Right cardiac atrium (tissue), 5 donors: ENCODE data around the gene TMEM63A. TPM values are rescaled to one million over a fixed set of nuclear protein-coding genes. Genes with fewer than 3 reads are reported as not detected.

ENCODE experiments used
- ATAC-seq, 2 donors: fragments of 200-7000 bp; cut with Tn5 transposase; one replicate each; pipeline versions ENCODE4 v1.8.0 to v1.9.1; 2020; ENCODE audit warnings: moderate library complexity in 2 of 2, mild to moderate bottlenecking in 1 of 2
- DNase-seq, 3 donors: peaks; one replicate each; pipeline ENCODE4 v3.0.0-alpha.2; 2020
- H3K27ac ChIP-seq: one replicate; pipeline ENCODE4 v1.5.1; 2013; ENCODE audit warnings: mild to moderate bottlenecking, low read length, control low read depth, moderate library complexity
- H3K27me3 ChIP-seq: one replicate; pipeline ENCODE4 v1.6.1; 2013; ENCODE audit not compliant: control insufficient read depth, insufficient read depth
- H3K4me1 ChIP-seq: one replicate; pipeline ENCODE4 v1.6.1; 2013; ENCODE audit warnings: low read length; ENCODE audit not compliant: control insufficient read depth, insufficient read depth
- H3K4me3 ChIP-seq: one replicate; pipeline ENCODE4 v1.5.1; 2013; ENCODE audit warnings: low read length, control low read depth
- H3K9me3 ChIP-seq: one replicate; pipeline ENCODE4 v1.6.1; 2013; ENCODE audit warnings: low read length; ENCODE audit not compliant: control insufficient read depth
- WGBS: extraction: QIAGEN DNeasy Blood & Tissue Kit; methylation state at CpG from one replicate; pipeline ENCODE4 v1.1.7; 2013; 5-methylcytosine and 5-hydroxymethylcytosine counted together
- intact Hi-C, 4 donors: fragments of 100-400 bp; cut with DNase I; formaldehyde crosslinking; loops; one replicate each; pipeline versions ENCODE4 v1.11.0 to v1.14.0; 2022 to 2023
- polyA plus RNA-seq: library from polyadenylated mRNA; stranded (reverse); fragments of 200-250 nt; gene quantifications from one replicate; pipeline ENCODE4 v1.2.3, GENCODE V29; 2013
- total RNA-seq, 4 donors: library from RNA; stranded (reverse); fragmentation: NEBNext Ultra II Directional; extraction: Animal tissue kit (Norgen Biotek cat#: 25700); gene quantifications; one replicate each; pipeline ENCODE4 v1.2.1, GENCODE V29; 2021
- donor health status: healthy with polysubstance abuse.
- donor health status: DM: no; HTN: yes; CAD: no.
- donor health status: DM: no; HTN: no; CAD: no.
- donor health status: DM: no; HTN: yes; CAD: no; lungs with severe emphysema.
- donor health status: DM: yes; HTN: yes; CAD: no.

Gene TMEM63A
- total and polyA plus RNA-seq, 5 donors, result 29.3 to 44.4 (median 33.9) TPM

DNA sequence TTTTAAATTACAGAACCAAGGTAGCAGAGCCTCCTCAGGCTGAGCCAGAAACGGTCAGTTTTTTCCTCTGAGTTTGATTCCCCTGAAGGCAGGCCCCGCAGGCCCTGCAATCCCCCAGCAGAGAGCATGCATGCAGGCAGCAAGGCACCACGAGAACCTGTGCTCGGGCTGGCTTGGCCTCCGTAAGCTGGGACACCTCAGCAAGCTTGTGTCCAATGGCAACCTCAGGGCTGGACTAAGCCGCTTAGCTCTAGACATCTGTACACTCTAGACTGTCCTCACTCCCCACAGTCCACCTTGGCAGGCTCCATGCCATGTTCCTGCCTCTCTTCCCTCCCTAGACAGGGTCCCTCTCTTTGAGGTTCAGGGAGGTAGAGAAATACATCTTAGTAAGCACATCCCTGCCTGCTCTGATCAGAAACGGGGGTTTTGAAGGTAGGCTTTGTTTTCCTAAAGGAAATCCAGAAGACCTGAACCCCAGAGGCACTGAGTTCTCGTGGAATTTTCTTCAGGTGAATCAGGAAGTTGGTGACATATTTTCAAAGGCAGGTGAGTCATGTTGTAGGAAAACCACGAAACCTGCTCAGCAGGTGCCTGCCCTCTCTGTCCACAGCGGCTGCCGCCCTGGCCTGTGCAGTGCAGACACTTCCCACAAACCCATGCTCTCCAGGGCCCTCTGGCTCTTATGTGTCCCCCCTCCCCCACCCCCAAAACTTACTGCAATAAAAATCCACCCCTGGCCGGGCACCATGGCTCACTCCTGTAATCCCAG lies 7.0 kb downstream of the TMEM63A start:
- H3K27ac ChIP-seq, result no peak overlapping the region
- no peak overlapping the region for H3K4me3 ChIP-seq
- H3K27me3 ChIP-seq, result no peaks in the 10 kb centered on the region
- H3K9me3 ChIP-seq, result no peaks in the 10 kb centered on the region
- intact Hi-C loops, result no loop called here
- peaks cover 21% of the 10 kb centered on the region for H3K4me1 ChIP-seq
- DNase-seq (no peak), ATAC-seq (no peak)
- WGBS, result 93% methylated on average over 12 of the region's 12 CpGs

DNA sequence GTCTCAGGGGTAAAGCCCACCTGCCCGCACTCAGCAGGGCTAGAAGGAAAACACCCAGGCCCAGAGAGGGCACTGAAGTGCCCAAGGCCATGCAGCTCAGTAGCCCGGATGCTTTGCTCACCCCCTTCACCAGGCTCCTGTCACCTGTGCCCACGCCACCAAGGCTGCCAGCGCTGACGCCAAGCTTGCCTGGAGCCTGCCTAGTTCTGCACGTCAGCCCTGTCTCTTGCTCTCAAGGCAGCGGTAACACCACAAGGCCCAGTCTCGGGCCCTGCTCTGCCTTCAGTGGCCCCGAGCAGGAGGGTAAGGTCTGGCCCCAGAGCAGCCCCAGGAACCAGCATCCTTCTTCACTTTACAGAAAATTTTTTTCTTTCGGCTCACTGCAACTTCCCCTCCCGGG lies 7.7 kb downstream of the TMEM63A start:
- WGBS, result 96% methylated on average over 11 of the region's 11 CpGs
- ATAC-seq (no peak), DNase-seq (no peak)
- intact Hi-C loops, result no loop called here
- Histone ChIP-seq H3K9me3 (no peaks in the 10 kb centered on the region), H3K4me3 (no peak overlapping the region), H3K27me3 (no peaks in the 10 kb centered on the region), H3K4me1 (peaks cover 16% of the 10 kb centered on the region), H3K27ac (no peak overlapping the region)

DNA sequence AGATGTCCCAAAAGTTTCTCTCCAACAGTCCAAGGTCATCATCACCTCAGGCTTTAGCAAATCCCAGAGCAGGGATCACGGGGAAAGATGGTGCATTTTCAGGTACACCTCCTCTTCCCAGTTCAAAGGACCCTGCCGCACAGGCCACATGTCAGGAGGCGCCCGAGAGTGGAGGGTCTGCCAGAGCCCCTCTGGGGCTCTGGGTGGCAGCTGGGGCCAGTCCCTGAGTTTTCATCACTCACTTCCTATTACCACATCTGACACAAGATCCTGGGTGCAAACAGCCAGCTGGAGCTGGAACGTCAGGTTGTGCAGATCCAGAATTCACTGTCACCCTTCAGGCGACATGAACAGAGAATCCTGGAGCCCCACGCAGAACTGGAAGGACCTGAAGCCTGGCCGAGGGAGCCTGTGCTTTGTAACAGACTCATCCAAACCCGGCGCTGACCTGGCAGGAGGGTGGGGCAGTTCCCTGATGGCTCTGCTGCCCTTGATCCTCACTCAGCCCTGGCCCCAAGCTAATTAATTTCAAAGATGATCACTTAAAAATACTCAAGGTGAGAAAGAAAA lies 8.8 kb downstream of the TMEM63A start:
- 89% methylated on average over 10 of the region's 10 CpGs for WGBS

DNA sequence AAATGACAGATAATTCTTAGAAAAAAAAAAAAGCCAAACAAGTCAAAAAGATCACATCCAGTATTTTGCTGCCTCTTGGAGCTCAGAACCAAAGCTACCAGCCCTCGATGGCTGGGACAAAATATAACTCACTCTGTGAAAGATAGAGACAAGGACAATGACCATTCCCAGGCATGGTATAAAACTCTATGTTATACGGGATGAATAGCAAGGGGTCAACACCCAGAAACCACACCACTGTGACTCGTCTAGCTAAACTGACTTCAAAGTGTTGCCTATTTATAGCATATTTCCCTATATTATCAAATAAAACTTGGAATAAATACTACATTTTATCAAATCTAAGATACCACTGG lies 10.1 kb downstream of the TMEM63A start:
- H3K4me1 ChIP-seq, result no peaks in the 10 kb centered on the region
- 69% methylated on average over 3 of the region's 3 CpGs for WGBS
- no peak overlapping the region for H3K27ac ChIP-seq
- intact Hi-C loops, result no loop called here
- no peak for ATAC-seq
- no peaks in the 10 kb centered on the region for H3K27me3 ChIP-seq
- H3K9me3 ChIP-seq, result no peaks in the 10 kb centered on the region
- no peak overlapping the region for H3K4me3 ChIP-seq
- DNase-seq, result no peak

More for the DNA sequence above, 8.8 kb downstream of the TMEM63A start:
- Histone ChIP-seq H3K9me3 (no peaks in the 10 kb centered on the region), H3K4me3 (no peak overlapping the region), H3K27ac (no peak overlapping the region), H3K4me1 (peaks cover 7% of the 10 kb centered on the region), H3K27me3 (no peaks in the 10 kb centered on the region)
- DNase-seq (no peak), ATAC-seq (no peak)
- intact Hi-C loops, result no loop called here

DNA sequence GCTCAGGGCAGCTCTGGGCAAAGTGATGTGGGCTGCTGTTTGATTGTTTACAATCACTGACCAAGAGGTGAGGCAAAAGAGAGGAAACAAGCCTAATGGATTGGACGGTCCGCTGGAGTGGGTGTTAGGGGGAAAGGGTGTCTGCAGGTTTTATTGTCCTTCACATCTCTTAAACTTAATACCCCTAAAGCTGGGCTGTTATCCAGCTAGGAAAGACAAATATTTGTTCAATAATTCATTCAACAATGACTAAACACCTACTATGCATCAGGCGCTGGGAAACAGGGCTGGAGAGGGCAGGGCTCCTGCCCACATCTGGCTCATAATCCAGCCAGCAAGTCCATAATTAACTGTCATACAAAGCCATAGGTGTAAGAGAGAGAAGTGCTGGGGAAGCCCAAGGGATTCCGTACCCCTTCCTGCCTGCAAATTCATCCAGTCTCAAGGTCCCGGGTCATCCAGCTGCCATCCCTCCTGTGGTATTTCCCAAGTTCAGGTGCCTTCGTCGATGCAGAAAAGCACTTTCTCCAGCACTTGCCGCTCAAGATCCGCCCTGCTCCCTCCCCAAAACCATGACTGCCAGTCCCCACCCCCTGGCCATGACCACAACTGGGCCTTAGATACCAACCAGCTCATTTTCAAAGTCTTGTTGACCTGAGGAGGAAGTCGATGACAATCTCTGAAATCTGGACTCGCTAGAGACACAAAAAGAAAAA lies 10.7 kb downstream of the TMEM63A start:
- Histone ChIP-seq H3K27ac (no peak overlapping the region), H3K4me3 (no peak overlapping the region), H3K4me1 (no peaks in the 10 kb centered on the region), H3K27me3 (no peaks in the 10 kb centered on the region), H3K9me3 (no peaks in the 10 kb centered on the region)
- intact Hi-C loops, result no loop called here
- WGBS, result 79% methylated on average over 11 of the region's 11 CpGs
- DNase-seq (no peak), ATAC-seq (no peak)

DNA sequence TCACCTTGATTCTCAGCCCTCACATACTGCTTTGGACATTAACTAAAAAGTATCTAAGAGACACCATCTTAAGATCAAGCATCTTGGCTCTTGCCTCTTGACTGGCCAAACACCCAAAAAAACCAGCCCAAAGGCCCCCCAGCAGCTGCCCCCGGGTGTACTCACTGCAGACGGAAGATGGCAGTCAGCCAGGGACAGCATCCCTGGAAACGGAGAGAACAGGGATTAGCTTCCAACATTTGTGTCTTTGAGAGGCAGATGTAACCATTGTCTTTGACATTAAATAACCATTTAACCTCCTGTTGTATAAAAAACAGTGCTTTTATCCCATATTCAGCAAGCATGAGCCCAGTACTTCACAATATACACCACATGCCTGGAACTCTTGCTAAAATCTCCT lies 11.3 kb downstream of the TMEM63A start:
- intact Hi-C loops, result no loop called here
- no peak for DNase-seq
- H3K4me3 ChIP-seq, result no peak overlapping the region
- no peak overlapping the region for H3K27ac ChIP-seq
- WGBS, result 49% methylated on average over 3 of the region's 3 CpGs
- no peak for ATAC-seq
- no peaks in the 10 kb centered on the region for H3K4me1 ChIP-seq
- H3K9me3 ChIP-seq, result no peaks in the 10 kb centered on the region
- no peaks in the 10 kb centered on the region for H3K27me3 ChIP-seq

DNA sequence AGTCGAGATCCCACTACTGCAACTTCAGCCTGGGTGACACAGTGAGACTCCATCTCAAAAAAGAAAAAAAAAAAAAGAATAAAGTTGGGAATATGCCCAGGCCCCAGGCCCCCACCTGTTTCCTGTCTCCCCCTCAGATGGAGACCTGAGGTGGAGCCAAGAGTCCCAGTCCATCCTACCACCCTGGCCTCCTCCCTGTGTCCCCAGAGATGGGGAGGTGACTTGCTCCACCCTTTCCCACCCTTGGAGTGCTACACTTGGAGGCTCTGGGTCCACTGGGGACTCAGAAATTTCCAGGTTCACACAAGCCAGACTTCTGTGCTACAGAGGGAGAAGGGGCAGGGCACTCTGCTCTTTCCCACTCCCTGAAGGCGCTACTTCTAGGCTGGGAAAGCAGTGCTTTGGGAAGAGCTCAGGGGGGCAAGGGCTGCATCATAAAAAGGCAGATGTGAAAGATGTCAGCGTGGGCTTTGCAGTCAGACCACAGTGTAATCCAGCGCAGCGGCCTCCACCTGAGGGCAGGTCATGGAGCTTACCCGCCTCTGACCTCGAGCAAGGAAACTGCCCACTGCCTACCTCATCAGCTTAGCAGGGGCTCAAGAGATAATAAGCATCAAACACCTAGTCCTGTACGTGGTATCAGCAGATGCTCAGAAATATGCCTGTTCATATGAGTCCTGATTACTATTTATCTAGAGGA lies 13.4 kb downstream of the TMEM63A start:
- Histone ChIP-seq H3K27ac (no peak overlapping the region), H3K4me3 (no peak overlapping the region), H3K4me1 (no peaks in the 10 kb centered on the region), H3K9me3 (no peaks in the 10 kb centered on the region), H3K27me3 (no peaks in the 10 kb centered on the region)
- 90% methylated on average over 8 of the region's 8 CpGs for WGBS
- ATAC-seq, result peak in 1 of 2 donors; percentile 72
- DNase-seq, result no peak
- intact Hi-C loops, result no loop called here

DNA sequence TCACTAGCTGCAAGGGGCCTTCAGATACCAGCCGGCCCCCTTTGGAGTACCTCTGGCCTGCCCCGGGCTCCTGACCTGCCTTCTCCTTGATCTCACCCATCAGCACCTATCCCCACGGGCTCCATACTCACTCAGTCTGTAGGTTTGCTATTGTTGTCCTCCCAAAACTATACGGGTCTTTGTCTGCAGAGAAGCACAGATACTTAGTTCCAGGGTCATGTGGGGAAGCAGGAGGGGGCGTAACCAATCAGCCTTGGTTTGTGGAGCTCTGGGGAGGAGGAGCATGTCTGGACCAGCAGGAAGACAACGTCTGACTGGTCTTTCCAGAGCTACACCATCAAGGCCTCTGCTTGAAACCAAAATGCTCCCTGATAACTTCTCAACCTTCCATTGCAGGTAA lies 15.2 kb downstream of the TMEM63A start:
- Histone ChIP-seq H3K9me3 (no peaks in the 10 kb centered on the region), H3K27me3 (no peaks in the 10 kb centered on the region), H3K4me3 (no peak overlapping the region), H3K27ac (no peak overlapping the region), H3K4me1 (no peaks in the 10 kb centered on the region)
- intact Hi-C loops, result no loop called here
- WGBS, result 73% methylated on average over 6 of the region's 6 CpGs
- no peak for DNase-seq
- ATAC-seq, result no peak

DNA sequence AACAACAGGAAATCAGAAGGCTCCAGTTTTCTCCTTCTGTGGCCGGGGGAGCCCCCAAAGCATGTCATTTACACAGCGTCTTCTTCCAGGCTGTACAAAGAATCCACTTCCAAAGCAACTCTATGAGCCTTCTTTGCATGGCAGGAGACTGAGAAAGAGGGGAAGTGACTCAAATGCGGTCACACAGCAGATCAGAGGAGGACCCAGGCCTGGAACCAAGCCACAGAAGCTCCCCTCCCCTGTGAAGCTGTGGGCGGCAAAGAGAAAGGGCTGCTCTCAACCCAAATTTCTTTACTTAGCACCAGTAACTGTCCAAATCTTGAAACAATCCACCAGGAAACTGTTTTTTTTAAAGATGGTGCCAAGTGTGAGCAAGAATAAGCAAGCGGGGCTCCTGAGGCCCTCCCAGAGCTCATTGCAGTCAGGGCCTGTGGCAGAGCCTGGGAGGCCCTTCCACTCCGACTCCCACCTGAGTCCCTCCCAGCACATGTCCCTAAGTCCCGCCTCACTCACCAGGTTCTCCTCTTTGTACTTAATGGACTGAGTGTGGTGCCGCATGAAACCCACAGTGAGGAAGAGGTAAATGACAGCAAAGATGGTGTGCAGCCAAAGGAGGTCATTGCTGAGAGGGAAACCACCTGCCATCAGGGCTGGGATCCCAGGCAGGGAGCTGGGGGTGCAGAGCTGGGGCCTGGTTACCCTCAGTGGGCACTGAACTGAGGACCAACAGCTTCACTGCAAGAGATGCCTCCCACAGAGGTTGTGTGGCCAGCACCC lies 15.9 kb downstream of the TMEM63A start:
- intact Hi-C loops, result no loop called here
- no peak overlapping the region for H3K27ac ChIP-seq
- WGBS, result 73% methylated on average over 8 of the region's 8 CpGs
- H3K4me1 ChIP-seq, result no peaks in the 10 kb centered on the region
- no peak overlapping the region for H3K4me3 ChIP-seq
- H3K27me3 ChIP-seq, result no peaks in the 10 kb centered on the region
- no peaks in the 10 kb centered on the region for H3K9me3 ChIP-seq
- DNase-seq (peak in 1 of 3 donors; percentile 24), ATAC-seq (peak in 1 of 2 donors; percentile 27)

DNA sequence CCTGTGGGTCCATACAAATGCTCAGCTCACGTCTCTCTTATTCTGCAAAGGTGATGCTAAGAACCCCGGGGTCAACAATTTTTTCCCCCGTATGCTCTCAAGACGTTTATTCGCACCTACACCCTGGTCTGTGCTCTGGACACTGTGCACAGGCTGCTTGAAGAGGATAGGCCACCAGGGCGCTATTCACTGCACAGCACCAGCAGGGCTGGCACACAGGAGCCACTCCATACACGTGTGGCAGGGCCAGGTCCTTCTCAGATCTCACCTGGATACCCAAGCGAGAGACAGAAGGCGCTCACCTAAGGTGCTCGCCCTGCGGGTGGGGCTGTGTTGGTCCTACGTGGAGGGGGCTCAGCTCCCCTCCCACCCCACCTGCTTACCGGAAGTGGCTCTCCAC lies 16.7 kb downstream of the TMEM63A start:
- 86% methylated on average over 13 of the region's 13 CpGs for WGBS
- no peaks in the 10 kb centered on the region for H3K4me1 ChIP-seq
- ATAC-seq (no peak), DNase-seq (no peak)
- no peaks in the 10 kb centered on the region for H3K27me3 ChIP-seq
- intact Hi-C loops, result no loop called here
- H3K9me3 ChIP-seq, result no peaks in the 10 kb centered on the region
- no peak overlapping the region for H3K27ac ChIP-seq
- H3K4me3 ChIP-seq, result no peak overlapping the region
